ENCODE measurements around the gene TNNT3.
A peak's percentile ranks its signal among the peaks of the same experiment; 100 is the strongest.

- TF ChIP-seq CTCF (IDR thresholded peaks at IDR 0.05; ENCODE audit: borderline replicate concordance, extremely low read depth, low read length, poor library complexity, severe bottlenecking) (peak; percentile 43), EZH2 (IDR thresholded peaks at IDR 0.05; ENCODE audit: borderline replicate concordance, low read depth, low read length, severe bottlenecking) (no peak)
Observed at GRCh38 chr11:1917523-1918435, 1.7 kb upstream of the TNNT3 start.

Data from DND-41 (cell line).